K562 (cell line): ENCODE data around the gene LUC7L. TPM values are rescaled to one million over a fixed set of nuclear protein-coding genes. Genes with fewer than 3 reads are reported as not detected.

Experiments used
- ATAC-seq: fragments of 200-7000 bp; cut with Tn5 transposase; 3 replicates; pipeline ENCODE4 v1.9.1; 2020; ENCODE audit warnings: moderate library complexity
- BruUV-seq: library from RNA; stranded (reverse); fragments of 400-500 nt; replicated peaks from 2 replicates; lab custom pipeline; 2021; lab: Mats Ljungman, UMichigan
- CTCF ChIA-PET: fragments of 300-600 bp; formaldehyde crosslinking; extraction: SDS; loops from one replicate; lab custom pipeline; 2021; ENCODE audit warnings: low intra/inter-chr PET ratio; lab: Yijun Ruan, JAX
- POLR2A ChIA-PET: fragments of 300-600, 350-650 bp; sonication (Branson Sonifier 250); formaldehyde crosslinking; extraction: SDS; loops from one replicate; lab custom pipeline; 2021; ENCODE audit warnings: antibody characterized with exemption, inconsistent platforms; lab: Yijun Ruan, JAX
- DNase-seq, 4 experiments: peaks; one replicate each; pipeline versions ENCODE4 v3.0.0 to v3.0.0-alpha.2; 2011 to 2018; ENCODE audit warnings: low spot score in 3 of 4, mixed read lengths in 3 of 4; ENCODE audit errors: extremely low read depth in 1 of 4
- FAIRE-seq: peaks from 2 replicates; lab custom pipeline; 2011; peaks lifted over from hg19 to GRCh38; lab: Jason Lieb, UNC
- H2AFZ ChIP-seq: 2 replicates; pipeline ENCODE4 v1.6.0; 2011; ENCODE audit warnings: low read depth, low read length, control low read depth, inconsistent platforms
- H3K27ac ChIP-seq: fragments of 200-600 bp; 3 replicates; pipeline ENCODE4 v1.8.0; 2011; ENCODE audit warnings: low read depth, mild to moderate bottlenecking, control low read depth, inconsistent platforms, low read length, moderate library complexity, mixed read lengths; ENCODE audit errors: extremely low read depth
- H3K27me3 ChIP-seq, 2 experiments: fragments of 300-600 bp in 1 of 2; 2 replicates in 1 of 2; 3 replicates in 1 of 2; pipeline versions ENCODE4 v1.6.0 to v1.8.0; 2011; ENCODE audit warnings: inconsistent platforms in 2 of 2, low read length in 2 of 2, mild to moderate bottlenecking in 1 of 2, mixed read lengths in 1 of 2, moderate library complexity in 1 of 2; ENCODE audit not compliant: control insufficient read depth in 2 of 2, insufficient read depth in 2 of 2
- H3K36me3 ChIP-seq: fragments of 300-600 bp; 3 replicates; pipeline ENCODE4 v1.8.0; 2011; ENCODE audit warnings: mild to moderate bottlenecking, low read length, inconsistent platforms; ENCODE audit not compliant: control insufficient read depth, insufficient read depth
- H3K4me1 ChIP-seq, 2 experiments: fragments of 200-600 bp in 1 of 2; replicated peaks in 1 of 2; 2 replicates in 1 of 2; 3 replicates in 1 of 2; pipeline versions ENCODE4 v1.5.1 to v1.8.0; 2011; ENCODE audit warnings: inconsistent platforms in 2 of 2, low read length in 2 of 2, mild to moderate bottlenecking in 1 of 2, mixed read lengths in 1 of 2, moderate library complexity in 1 of 2; ENCODE audit not compliant: control insufficient read depth in 2 of 2, insufficient read depth in 2 of 2
- H3K4me2 ChIP-seq: 2 replicates; pipeline ENCODE4 v1.6.1; 2011; ENCODE audit warnings: low read length, control low read depth, inconsistent platforms, mixed read lengths; ENCODE audit not compliant: insufficient read depth
- H3K4me3 ChIP-seq: fragments of 200-600 bp; sonication (generic), shearing (Covaris generic); 2 replicates; pipeline ENCODE4 v1.5.1; 2016; ENCODE audit warnings: control low read depth, inconsistent platforms
- H3K79me2 ChIP-seq: fragments of 200-600 bp; 3 replicates; pipeline ENCODE4 v1.8.0; 2011; ENCODE audit warnings: low read length, inconsistent platforms; ENCODE audit not compliant: control insufficient read depth, insufficient read depth
- H3K9ac ChIP-seq, 2 experiments: 2 replicates each; pipeline versions ENCODE4 v1.6.0 to v1.6.1; 2011; ENCODE audit warnings: low read depth in 2 of 2, low read length in 2 of 2, control low read depth in 1 of 2, inconsistent platforms in 1 of 2, mild to moderate bottlenecking in 1 of 2, mixed read lengths in 1 of 2; ENCODE audit not compliant: insufficient read depth in 1 of 2
- H3K9me1 ChIP-seq: one replicate; pipeline ENCODE4 v1.6.0; 2011; ENCODE audit warnings: inconsistent platforms, mild to moderate bottlenecking, low read length, moderate library complexity; ENCODE audit not compliant: control insufficient read depth, insufficient read depth
- H3K9me3 ChIP-seq: replicated peaks from 2 replicates; pipeline ENCODE4 v1.5.1; 2011; ENCODE audit warnings: low read depth, low read length, inconsistent platforms; ENCODE audit not compliant: control insufficient read depth, insufficient read depth
- H4K20me1 ChIP-seq: replicated peaks from 2 replicates; pipeline ENCODE4 v1.6.1; 2011; ENCODE audit warnings: low read length, inconsistent platforms, mixed read lengths; ENCODE audit not compliant: control insufficient read depth, insufficient read depth
- DIDO1 ChIP-seq: fragments of 450-650 bp; IDR thresholded peaks from 2 replicates; pipeline ENCODE4 v1.6.1; 2016; ENCODE audit warnings: low read depth, missing biosample characterization, missing genetic modification characterization
- ERF ChIP-seq: fragments of 450-650 bp; formaldehyde crosslinking; IDR thresholded peaks from 2 replicates; pipeline ENCODE4 v1.4.0; 2020; ENCODE audit warnings: mild to moderate bottlenecking, mixed read lengths
- MTA2 ChIP-seq: fragments of 450-650 bp; IDR thresholded peaks from 2 replicates; pipeline ENCODE4 v1.6.1; 2016; ENCODE audit warnings: low read depth
- NFE2L1 ChIP-seq: fragments of 450-650 bp; IDR thresholded peaks from 2 replicates; pipeline ENCODE4 v1.6.1; 2016; ENCODE audit warnings: missing genetic modification characterization, low read depth, mild to moderate bottlenecking, missing compliant biosample characterization, moderate library complexity, borderline replicate concordance
- NKRF ChIP-seq: fragments of 450-650 bp; IDR thresholded peaks from 2 replicates; pipeline ENCODE4 v1.6.1; 2016; ENCODE audit warnings: borderline replicate concordance
- RBFOX2 ChIP-seq: fragments of 200-400 bp; formaldehyde crosslinking; IDR thresholded peaks from 2 replicates; pipeline ENCODE4 v1.6.1; 2017; ENCODE audit warnings: low read depth, mild to moderate bottlenecking, low read length, moderate library complexity
- SPI1 ChIP-seq: IDR thresholded peaks from 2 replicates; pipeline ENCODE4 v1.6.1; 2011; ENCODE audit warnings: low read depth, low read length, control low read depth, borderline replicate concordance
- TSHZ1 ChIP-seq: fragments of 250-450 bp; sonication (Bioruptor Pico); IDR thresholded peaks from 2 replicates; pipeline ENCODE4 v1.4.0; 2020; ENCODE audit warnings: mild to moderate bottlenecking, moderate library complexity
- ZHX1 ChIP-seq: fragments of 150-350 bp; conservative IDR thresholded peaks from 2 replicates; pipeline ENCODE4 v1.6.1; 2014; ENCODE audit warnings: low read length
- ZKSCAN8 ChIP-seq: fragments of 200-800 bp; sonication (Bioruptor generic); IDR thresholded peaks from 2 replicates; pipeline ENCODE4 v1.6.1; 2016; ENCODE audit warnings: missing genetic modification characterization, missing compliant biosample characterization
- ZNF277 ChIP-seq: fragments of 250-450 bp; sonication (Bioruptor Pico); IDR thresholded peaks from 2 replicates; pipeline ENCODE4 v1.8.0; 2022; ENCODE audit warnings: inconsistent platforms, mild to moderate bottlenecking, moderate library complexity, borderline replicate concordance
- ZNF431 ChIP-seq: sonication (generic); formaldehyde crosslinking; IDR thresholded peaks from 2 replicates; pipeline ENCODE4 v1.8.0; 2022; ENCODE audit warnings: mild to moderate bottlenecking, missing genetic modification reagents
- ZZZ3 ChIP-seq: fragments of 450-650 bp; IDR thresholded peaks from 2 replicates; pipeline ENCODE4 v1.6.1; 2016; ENCODE audit warnings: antibody characterized with exemption, mild to moderate bottlenecking, moderate library complexity
- WGBS: fragments of 100-300 bp; shearing (Covaris generic); methylation state at CpG from one replicate; pipeline ENCODE4 v1.1.6; 2016; ENCODE audit warnings: low coverage, mixed read lengths; ENCODE audit not compliant: insufficient coverage; ENCODE audit errors: missing lambda C conversion rate; 5-methylcytosine and 5-hydroxymethylcytosine counted together
- in situ Hi-C: fragments of 300-500 bp; cut with MboI; formaldehyde crosslinking; loops from 4 replicates; pipeline ENCODE4 v1.15.0; 2018; ENCODE audit warnings: inconsistent platforms, mixed read lengths
- intact Hi-C: fragments of 100-400 bp; cut with micrococcal nuclease; formaldehyde crosslinking; loops from 2 replicates; pipeline ENCODE4 v1.14.2; 2022
- polyA plus RNA-seq, 8 experiments: library from polyadenylated mRNA; depleted of rRNA in 4 of 8; stranded (reverse) in 5 of 8; unstranded in 3 of 8; fragments of >200 nt; fragmentation: Nextera tagmentation in 2 of 8; fragmentation: Illumina TruSeq in 1 of 8; extraction: Ambion mirVana in 2 of 8; extraction: Trizol in 1 of 8; gene quantifications; 2 replicates each; pipeline versions ENCODE4 v1.2.1 to v1.2.3, GENCODE V29; 2011 to 2014; ENCODE audit warnings: inconsistent platforms in 1 of 8, missing spikeins in 1 of 8
- total RNA-seq, 7 experiments: library from RNA; depleted of rRNA in 6 of 7; stranded (reverse); fragments of >200 nt in 6 of 7; fragmentation: Illumina TruSeq in 2 of 7; extraction: Trizol in 2 of 7; gene quantifications; 2 replicates each; pipeline versions ENCODE4 v1.2.1 to v1.2.3, GENCODE V29; 2011 to 2021; ENCODE audit warnings: low replicate concordance in 1 of 7

LUC7L gene
- total and polyA plus RNA-seq, 9 of the 15 experiments (the other 6 are each of a cell fraction or from before 2014, with no cell fraction given), result 1.7 to 93.3 (median 59.5) TPM

GRCh38 chr16:260326-260725 lies 31.1 kb upstream of the LUC7L start:
- H3K9me3 ChIP-seq, result no peaks in the 10 kb centered on the region
- H3K36me3 ChIP-seq, result peaks cover 27% of the 10 kb centered on the region; the same call in 2 of the 3 replicates
- no peak for FAIRE-seq
- H4K20me1 ChIP-seq, result no peaks in the 10 kb centered on the region
- no peaks in the 10 kb centered on the region for H3K27me3 ChIP-seq
- TF ChIP-seq SPI1 (no peak), TSHZ1 (CRISPR knock-in tag) (no peak), MTA2 (no peak), DIDO1 (tag) (no peak), ZNF431 (CRISPR knock-in tag) (no peak), RBFOX2 (no peak), ZKSCAN8 (CRISPR knock-in tag) (no peak), ZNF277 (CRISPR knock-in tag) (no peak), NFE2L1 (no peak), ZZZ3 (no peak), ZHX1 (no peak), ERF (CRISPR knock-in tag) (no peak), NKRF (no peak)
- TF ChIP-seq, all 486 proteins: peak for 0
- ATAC-seq, result no peak
- Histone ChIP-seq H3K4me2 (no peak overlapping the region), H2AFZ (no peak overlapping the region), H3K27ac (no peak overlapping the region), H3K79me2 (no peaks in the 10 kb centered on the region), H3K9ac (peak overlapping the region in 1 of 2 experiments; percentile 77; a peak in 2 of 4 replicates), H3K4me1 (peaks cover 13 to 51% of the 10 kb centered on the region in 2 experiments; a peak in 4 of 5 replicates), H3K4me3 (no peak overlapping the region), H3K9me1 (peaks cover 4% of the 10 kb centered on the region)
- no TSS peak for BruUV-seq
- in situ Hi-C loops, result no loop called here
- DNase-seq, result no peak
- ChIA-PET CTCF (no interaction called here), POLR2A (interaction anchor here (0.8 kb wide), 1 partner anchor 16 kb away, joined by 3 read pairs; no protein-coding TSS in a partner anchor)
- intact Hi-C loops, result no loop called here
- 96% methylated on average over 15 of the region's 19 CpGs for WGBS
